ENCODE results near the gene CLSTN2.

CLSTN2 gene

GRCh38 chr3:140599496-140599895 is 664.5 kb downstream of the CLSTN2 start:
- H2BK12ac ChIP-seq (ENCODE audit: low read length), result no peak overlapping the region
- H2BK15ac ChIP-seq (ENCODE audit: low read length), result no peak overlapping the region
- H3K9me3 ChIP-seq (replicated peaks in 1 of 2; ENCODE audit: control insufficient read depth in 2 of 2, insufficient read depth in 1 of 2, low read depth in 1 of 2, low read length in 2 of 2), result no peaks in the 10 kb centered on the region
- H3K27ac ChIP-seq (replicated peaks; ENCODE audit: low read length), result no peak overlapping the region
- no peak overlapping the region for H3K4me2 ChIP-seq (ENCODE audit: insufficient read depth, low read length, poor library complexity, severe bottlenecking)
- DNase-seq (ENCODE audit: low spot score), result no peak
- no peak overlapping the region for H4K8ac ChIP-seq (ENCODE audit: low read depth, low read length)
- H3K9ac ChIP-seq (ENCODE audit: low read depth, low read length, poor library complexity), result no peak overlapping the region
- no peak overlapping the region for H2AK5ac ChIP-seq (ENCODE audit: low read depth, low read length)
- no peak overlapping the region for H2BK5ac ChIP-seq (ENCODE audit: low read length)
- H3K36me3 ChIP-seq (replicated peaks in 1 of 2; ENCODE audit: control insufficient read depth in 2 of 2, insufficient read depth in 2 of 2, low read length in 2 of 2), result no peaks in the 10 kb centered on the region
- no peak overlapping the region for H3K18ac ChIP-seq (ENCODE audit: low read length)
- no peak overlapping the region for H3K14ac ChIP-seq (ENCODE audit: low read length)
- no peaks in the 10 kb centered on the region for H3K4me1 ChIP-seq (ENCODE audit: control insufficient read depth in 2 of 2, insufficient read depth in 1 of 2, low read depth in 1 of 2, low read length in 2 of 2)
- no peak overlapping the region for H4K91ac ChIP-seq (ENCODE audit: low read depth, low read length, poor library complexity)
- no CpG with 5 or more reads among the region's 1 CpG for WGBS, 2 donors (ENCODE audit: extremely low coverage in 2 of 2, insufficient read length in 2 of 2, insufficient replicate concordance in 1 of 2)
- H3K23ac ChIP-seq (ENCODE audit: low read depth, low read length, poor library complexity), result no peak overlapping the region
- no peak overlapping the region for H2AFZ ChIP-seq (ENCODE audit: low read length)
- no peaks in the 10 kb centered on the region for H3K79me1 ChIP-seq (ENCODE audit: low read depth, low read length)
- no peak overlapping the region for H2BK120ac ChIP-seq (ENCODE audit: low read depth, low read length)
- H3K4me3 ChIP-seq (ENCODE audit: low read length in 2 of 2), result no peak overlapping the region
- H3K4ac ChIP-seq (ENCODE audit: low read length), result no peak overlapping the region
- no peaks in the 10 kb centered on the region for H3K27me3 ChIP-seq (ENCODE audit: control insufficient read depth in 3 of 3, insufficient read depth in 3 of 3, low read depth in 1 of 3, low read length in 3 of 3)

DNA sequence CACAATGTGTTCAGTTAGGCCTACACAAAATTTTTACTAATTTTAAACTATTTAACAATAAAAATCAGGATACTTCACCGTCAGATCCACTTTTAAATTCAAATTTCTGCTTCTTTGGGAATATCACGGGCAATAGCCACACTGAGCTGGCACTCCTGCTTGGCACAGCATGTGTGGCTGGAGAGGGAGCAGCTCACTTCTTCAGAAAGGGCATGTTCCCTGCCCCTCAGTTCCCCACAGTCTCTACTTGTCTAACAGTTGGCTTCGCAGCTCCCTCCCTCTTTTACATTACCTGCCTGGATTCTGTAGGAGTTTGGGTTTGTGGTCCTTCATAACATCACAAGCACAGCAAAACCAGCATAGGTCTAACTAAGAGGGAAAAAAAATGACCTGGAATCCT is 666.9 kb downstream of the CLSTN2 start:
- WGBS, 2 donors (ENCODE audit: extremely low coverage in 2 of 2, insufficient read length in 2 of 2, insufficient replicate concordance in 1 of 2), result 100% methylated on average over 1 of the region's 3 CpGs; no CpG with 5 or more reads in 1 of the 2 donors
- no peak overlapping the region for H2BK5ac ChIP-seq (ENCODE audit: low read length)

GRCh38 chr3:140602781-140603180 is 667.8 kb downstream of the CLSTN2 start:
- Histone ChIP-seq H3K27me3 (ENCODE audit: control insufficient read depth in 3 of 3, insufficient read depth in 3 of 3, low read depth in 1 of 3, low read length in 3 of 3) (no peaks in the 10 kb centered on the region), H3K4me2 (ENCODE audit: insufficient read depth, low read length, poor library complexity, severe bottlenecking) (no peak overlapping the region), H3K9ac (ENCODE audit: low read depth, low read length, poor library complexity) (no peak overlapping the region), H2AFZ (ENCODE audit: low read length) (no peak overlapping the region), H3K4me1 (ENCODE audit: control insufficient read depth in 2 of 2, insufficient read depth in 1 of 2, low read depth in 1 of 2, low read length in 2 of 2) (no peaks in the 10 kb centered on the region), H2AK5ac (ENCODE audit: low read depth, low read length) (no peak overlapping the region), H2BK12ac (ENCODE audit: low read length) (no peak overlapping the region), H4K91ac (ENCODE audit: low read depth, low read length, poor library complexity) (no peak overlapping the region), H3K27ac (replicated peaks; ENCODE audit: low read length) (no peak overlapping the region), H2BK120ac (ENCODE audit: low read depth, low read length) (no peak overlapping the region), H3K18ac (ENCODE audit: low read length) (no peak overlapping the region), H4K8ac (ENCODE audit: low read depth, low read length) (no peak overlapping the region), H3K36me3 (replicated peaks in 1 of 2; ENCODE audit: control insufficient read depth in 2 of 2, insufficient read depth in 2 of 2, low read length in 2 of 2) (no peaks in the 10 kb centered on the region), H3K4ac (ENCODE audit: low read length) (no peak overlapping the region), H3K23ac (ENCODE audit: low read depth, low read length, poor library complexity) (no peak overlapping the region), H3K9me3 (replicated peaks in 1 of 2; ENCODE audit: control insufficient read depth in 2 of 2, insufficient read depth in 1 of 2, low read depth in 1 of 2, low read length in 2 of 2) (peaks cover 0 to 2% of the 10 kb centered on the region in 2 donors), H3K4me3 (ENCODE audit: low read length in 2 of 2) (no peak overlapping the region), H2BK15ac (ENCODE audit: low read length) (no peak overlapping the region), H3K14ac (ENCODE audit: low read length) (no peak overlapping the region), H2BK5ac (ENCODE audit: low read length) (no peak overlapping the region), H3K79me1 (ENCODE audit: low read depth, low read length) (no peaks in the 10 kb centered on the region)
- DNase-seq (ENCODE audit: low spot score), result no peak
- WGBS, 2 donors (ENCODE audit: extremely low coverage in 2 of 2, insufficient read length in 2 of 2, insufficient replicate concordance in 1 of 2), result no CpG with 5 or more reads among the region's 2 CpGs

More for the DNA sequence above, 666.9 kb downstream of the CLSTN2 start:
- H4K8ac ChIP-seq (ENCODE audit: low read depth, low read length), result no peak overlapping the region
- H3K4me2 ChIP-seq (ENCODE audit: insufficient read depth, low read length, poor library complexity, severe bottlenecking), result no peak overlapping the region
- H2AK5ac ChIP-seq (ENCODE audit: low read depth, low read length), result no peak overlapping the region
- no peaks in the 10 kb centered on the region for H3K4me1 ChIP-seq (ENCODE audit: control insufficient read depth in 2 of 2, insufficient read depth in 1 of 2, low read depth in 1 of 2, low read length in 2 of 2)
- no peak overlapping the region for H3K9ac ChIP-seq (ENCODE audit: low read depth, low read length, poor library complexity)
- H3K79me1 ChIP-seq (ENCODE audit: low read depth, low read length), result no peaks in the 10 kb centered on the region
- no peaks in the 10 kb centered on the region for H3K36me3 ChIP-seq (replicated peaks in 1 of 2; ENCODE audit: control insufficient read depth in 2 of 2, insufficient read depth in 2 of 2, low read length in 2 of 2)
- DNase-seq (ENCODE audit: low spot score), result no peak
- H3K18ac ChIP-seq (ENCODE audit: low read length), result no peak overlapping the region
- H3K14ac ChIP-seq (ENCODE audit: low read length), result no peak overlapping the region
- no peak overlapping the region for H3K4ac ChIP-seq (ENCODE audit: low read length)
- no peak overlapping the region for H4K91ac ChIP-seq (ENCODE audit: low read depth, low read length, poor library complexity)
- H2AFZ ChIP-seq (ENCODE audit: low read length), result no peak overlapping the region
- H2BK12ac ChIP-seq (ENCODE audit: low read length), result no peak overlapping the region
- no peak overlapping the region for H3K27ac ChIP-seq (replicated peaks; ENCODE audit: low read length)
- H3K4me3 ChIP-seq (ENCODE audit: low read length in 2 of 2), result no peak overlapping the region
- no peak overlapping the region for H2BK15ac ChIP-seq (ENCODE audit: low read length)
- peaks cover 0 to 2% of the 10 kb centered on the region in 2 donors for H3K9me3 ChIP-seq (replicated peaks in 1 of 2; ENCODE audit: control insufficient read depth in 2 of 2, insufficient read depth in 1 of 2, low read depth in 1 of 2, low read length in 2 of 2)
- no peak overlapping the region for H3K23ac ChIP-seq (ENCODE audit: low read depth, low read length, poor library complexity)
- H3K27me3 ChIP-seq (ENCODE audit: control insufficient read depth in 3 of 3, insufficient read depth in 3 of 3, low read depth in 1 of 3, low read length in 3 of 3), result no peaks in the 10 kb centered on the region
- no peak overlapping the region for H2BK120ac ChIP-seq (ENCODE audit: low read depth, low read length)

DNA sequence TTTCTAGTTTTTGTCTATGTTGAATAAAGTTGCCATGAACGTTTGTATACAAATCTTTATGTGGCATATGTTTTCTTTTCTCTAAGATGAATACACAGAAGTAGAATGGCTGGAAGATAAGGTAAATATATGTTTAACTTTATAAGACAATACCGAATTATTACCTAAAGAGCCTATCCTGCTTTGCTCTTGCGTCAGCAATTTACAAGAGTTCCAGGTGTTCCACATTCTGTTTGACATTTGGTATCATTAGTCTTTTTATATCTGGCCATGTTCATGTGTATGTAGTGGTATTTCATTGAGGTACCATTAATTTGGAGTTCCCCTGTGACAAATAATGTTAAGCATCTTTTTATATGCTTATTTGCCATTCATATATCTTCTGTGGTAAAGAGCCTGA is 668.8 kb downstream of the CLSTN2 start:
- Histone ChIP-seq H2BK12ac (ENCODE audit: low read length) (no peak overlapping the region), H3K79me1 (ENCODE audit: low read depth, low read length) (no peaks in the 10 kb centered on the region), H3K36me3 (replicated peaks in 1 of 2; ENCODE audit: control insufficient read depth in 2 of 2, insufficient read depth in 2 of 2, low read length in 2 of 2) (no peaks in the 10 kb centered on the region), H3K23ac (ENCODE audit: low read depth, low read length, poor library complexity) (no peak overlapping the region), H2BK5ac (ENCODE audit: low read length) (no peak overlapping the region), H3K14ac (ENCODE audit: low read length) (no peak overlapping the region), H3K4me1 (ENCODE audit: control insufficient read depth in 2 of 2, insufficient read depth in 1 of 2, low read depth in 1 of 2, low read length in 2 of 2) (no peaks in the 10 kb centered on the region), H3K27ac (replicated peaks; ENCODE audit: low read length) (no peak overlapping the region), H3K4me3 (ENCODE audit: low read length in 2 of 2) (no peak overlapping the region), H3K9ac (ENCODE audit: low read depth, low read length, poor library complexity) (no peak overlapping the region), H4K8ac (ENCODE audit: low read depth, low read length) (no peak overlapping the region), H3K27me3 (ENCODE audit: control insufficient read depth in 3 of 3, insufficient read depth in 3 of 3, low read depth in 1 of 3, low read length in 3 of 3) (no peaks in the 10 kb centered on the region), H2AK5ac (ENCODE audit: low read depth, low read length) (no peak overlapping the region), H2BK15ac (ENCODE audit: low read length) (no peak overlapping the region), H3K18ac (ENCODE audit: low read length) (no peak overlapping the region), H3K4ac (ENCODE audit: low read length) (no peak overlapping the region), H4K91ac (ENCODE audit: low read depth, low read length, poor library complexity) (no peak overlapping the region), H2BK120ac (ENCODE audit: low read depth, low read length) (no peak overlapping the region), H2AFZ (ENCODE audit: low read length) (no peak overlapping the region), H3K9me3 (replicated peaks in 1 of 2; ENCODE audit: control insufficient read depth in 2 of 2, insufficient read depth in 1 of 2, low read depth in 1 of 2, low read length in 2 of 2) (peaks cover 0 to 2% of the 10 kb centered on the region in 2 donors), H3K4me2 (ENCODE audit: insufficient read depth, low read length, poor library complexity, severe bottlenecking) (no peak overlapping the region)
- no CpG with 5 or more reads among the region's 3 CpGs for WGBS, 2 donors (ENCODE audit: extremely low coverage in 2 of 2, insufficient read length in 2 of 2, insufficient replicate concordance in 1 of 2)
- no peak for DNase-seq (ENCODE audit: low spot score)

Measured in neuronal stem cell (in vitro differentiated cells).